H7 (cell line): ENCODE measurements around the gene CCDC83. TPM values are rescaled to one million over a fixed set of nuclear protein-coding genes. Genes with fewer than 3 reads are reported as not detected.
A peak's percentile ranks its signal among the peaks of the same experiment; 100 is the strongest.
"Not testable (repeated sequence)": the region's sequence is repeated elsewhere in the genome, so short reads cannot be mapped to it uniquely, and the experiment has no call there.

Experiments used
- DNase-seq: peaks from one replicate; pipeline ENCODE4 v3.0.0; 2012
- H3K27me3 ChIP-seq: 2 replicates; pipeline ENCODE4 v1.6.0; 2011; ENCODE audit warnings: mild to moderate bottlenecking, low read length; ENCODE audit not compliant: control insufficient read depth, insufficient read depth
- H3K36me3 ChIP-seq: replicated peaks from 2 replicates; pipeline ENCODE4 v1.5.1; 2011; ENCODE audit warnings: low read length; ENCODE audit not compliant: control insufficient read depth, insufficient read depth
- H3K4me3 ChIP-seq: 2 replicates; pipeline ENCODE4 v1.5.1; 2011; ENCODE audit warnings: low read depth, mild to moderate bottlenecking, control low read depth, low read length, moderate library complexity; ENCODE audit not compliant: insufficient read depth
- total RNA-seq: library from RNA; depleted of rRNA; stranded (reverse); fragments of >200 nt; shearing (Covaris generic); gene quantifications from 2 replicates; pipeline ENCODE4 v1.2.3, GENCODE V29; 2014

The CCDC83 gene
- total RNA-seq, 1 experiment from 2014 or later, result not detected

- no peaks in the 10 kb centered on the region for H3K27me3 ChIP-seq
- H3K4me3 ChIP-seq, result no peak overlapping the region
- H3K36me3 ChIP-seq, result no peaks in the 10 kb centered on the region
- no peak for DNase-seq
Measured at GRCh38 chr11:85848556-85848955, 6.6 kb upstream of the CCDC83 start.

- H3K4me3 ChIP-seq, H3K27me3 ChIP-seq, H3K36me3 ChIP-seq, DNase-seq: not testable (repeated sequence)
Measured at GRCh38 chr11:85852754-85853153, 2.4 kb upstream of the CCDC83 start.

- DNase-seq, H3K4me3 ChIP-seq, H3K36me3 ChIP-seq, H3K27me3 ChIP-seq: not testable (repeated sequence)
Measured at GRCh38 chr11:85853541-85853940, 1.6 kb upstream of the CCDC83 start.

GRCh38 chr11:85854212-85854556, 999 bp upstream of the CCDC83 start:
- H3K4me3 ChIP-seq, result peak overlapping the region; percentile 50
- H3K27me3 ChIP-seq, result no peaks in the 10 kb centered on the region; the same call in 1 of the 2 replicates
- H3K36me3 ChIP-seq, result no peaks in the 10 kb centered on the region
- DNase-seq, result no peak

- peak; percentile 96 for DNase-seq
- no peaks in the 10 kb centered on the region; the same call in 1 of the 2 replicates for H3K27me3 ChIP-seq
- peak overlapping the region; percentile 50 for H3K4me3 ChIP-seq
- no peaks in the 10 kb centered on the region for H3K36me3 ChIP-seq
Measured at GRCh38 chr11:85854557-85855340, 434 bp upstream of the CCDC83 start.

GRCh38 chr11:85857098-85857497, 1.9 kb downstream of the CCDC83 start:
- Histone ChIP-seq H3K36me3 (no peaks in the 10 kb centered on the region), H3K27me3 (no peaks in the 10 kb centered on the region; the same call in 1 of the 2 replicates), H3K4me3 (no peak overlapping the region)
- DNase-seq, result no peak

- DNase-seq, H3K27me3 ChIP-seq, H3K36me3 ChIP-seq, H3K4me3 ChIP-seq: not testable (repeated sequence)
Measured at GRCh38 chr11:85859541-85859940, 4.4 kb downstream of the CCDC83 start.

GRCh38 chr11:85863855-85864254, 8.7 kb downstream of the CCDC83 start:
- no peaks in the 10 kb centered on the region for H3K36me3 ChIP-seq
- DNase-seq, result no peak
- H3K27me3 ChIP-seq, result no peaks in the 10 kb centered on the region
- no peak overlapping the region for H3K4me3 ChIP-seq

GRCh38 chr11:85866137-85866827, 11.1 kb downstream of the CCDC83 start:
- no peaks in the 10 kb centered on the region for H3K36me3 ChIP-seq
- DNase-seq, result no peak
- H3K27me3 ChIP-seq, result no peaks in the 10 kb centered on the region
- no peak overlapping the region for H3K4me3 ChIP-seq

- H3K27me3 ChIP-seq, result no peaks in the 10 kb centered on the region
- no peaks in the 10 kb centered on the region for H3K36me3 ChIP-seq
- H3K4me3 ChIP-seq, result no peak overlapping the region
- no peak for DNase-seq
Measured at GRCh38 chr11:85867751-85868150, 12.6 kb downstream of the CCDC83 start.

GRCh38 chr11:85869781-85870180, 14.6 kb downstream of the CCDC83 start:
- H3K27me3 ChIP-seq, result no peaks in the 10 kb centered on the region

GRCh38 chr11:85874265-85874664, 19.1 kb downstream of the CCDC83 start:
- no peaks in the 10 kb centered on the region for H3K27me3 ChIP-seq
- H3K36me3 ChIP-seq, result no peaks in the 10 kb centered on the region
- H3K4me3 ChIP-seq, result no peak overlapping the region
- DNase-seq, result no peak

More at GRCh38 chr11:85869781-85870180, 14.6 kb downstream of the CCDC83 start:
- DNase-seq, result no peak
- Histone ChIP-seq H3K4me3 (no peak overlapping the region), H3K36me3 (no peaks in the 10 kb centered on the region)

GRCh38 chr11:85875505-85875904, 20.3 kb downstream of the CCDC83 start:
- Histone ChIP-seq H3K36me3 (no peaks in the 10 kb centered on the region), H3K4me3 (no peak overlapping the region), H3K27me3 (no peaks in the 10 kb centered on the region)
- DNase-seq, result no peak

GRCh38 chr11:85884581-85885021, 29.4 kb downstream of the CCDC83 start:
- Histone ChIP-seq H3K36me3 (no peaks in the 10 kb centered on the region), H3K4me3 (no peak overlapping the region), H3K27me3 (no peaks in the 10 kb centered on the region)
- no peak for DNase-seq
